Body of pancreas (tissue), 4 donors: Measurements from ENCODE around the gene GPHA2. TPM values are rescaled to one million over a fixed set of nuclear protein-coding genes. Genes with fewer than 3 reads are reported as not detected.

Experiments
- ATAC-seq: fragments of 150-250 bp; one replicate; pipeline ENCODE4 v1.9.1; 2016
- DNase-seq, 4 donors: peaks; one replicate each; pipeline ENCODE4 v3.0.0-alpha.2; 2019
- H3K27ac ChIP-seq, 4 donors: fragments of 200-600 bp; sonication (generic); 1 replicate in 3 of 4; 2 replicates in 1 of 4; pipeline versions ENCODE4 v1.5.1 to v1.6.1; 2016 to 2019; ENCODE audit warnings: mild to moderate bottlenecking in 1 of 4, mixed read lengths in 1 of 4, moderate library complexity in 1 of 4
- H3K27me3 ChIP-seq, 2 donors: fragments of 200-600 bp; sonication (generic); one replicate each; pipeline ENCODE4 v1.6.0; 2016; ENCODE audit warnings: mild to moderate bottlenecking in 1 of 2
- H3K36me3 ChIP-seq, 2 donors: fragments of 200-600 bp; sonication (generic); replicated peaks in 1 of 2; 2 replicates each; pipeline ENCODE4 v1.5.1; 2016; ENCODE audit warnings: low read depth in 2 of 2; ENCODE audit not compliant: insufficient read depth in 1 of 2
- H3K4me1 ChIP-seq: fragments of 200-600 bp; sonication (generic); one replicate; pipeline ENCODE4 v1.6.0; 2016
- H3K4me3 ChIP-seq, 2 donors: fragments of 200-600 bp; sonication (generic); 1 replicate in 1 of 2; 2 replicates in 1 of 2; pipeline ENCODE4 v1.5.1; 2016 to 2019
- H3K9me3 ChIP-seq, 3 donors: fragments of 200-600 bp; sonication (generic); 1 replicate in 2 of 3; 2 replicates in 1 of 3; pipeline ENCODE4 v1.5.1; 2016
- POLR2A ChIP-seq, 3 donors: fragments of 450-650 bp; IDR thresholded peaks; one replicate each; pipeline ENCODE4 v1.6.1; 2016; ENCODE audit warnings: antibody characterized with exemption in 3 of 3, mild to moderate bottlenecking in 2 of 3
- WGBS, 2 donors: methylation state at CpG; one replicate each; pipeline ENCODE4 v1.1.5; 2017; 5-methylcytosine and 5-hydroxymethylcytosine counted together
- intact Hi-C: fragments of 100-400 bp; cut with DNase I; formaldehyde crosslinking; loops from one replicate; pipeline ENCODE4 v1.15.1; 2023
- total RNA-seq, 2 donors: library from RNA; depleted of rRNA; stranded (reverse); fragments of >200 nt; gene quantifications; one replicate each; pipeline ENCODE4 v1.1.0, GENCODE V29; 2016
- TF ChIP-seq, protein P1 (sequence below), 7 experiments: fragments of 450-650 bp in 4 of 7; fragments of 200-600 bp in 3 of 7; sonication (generic) in 3 of 7; IDR thresholded peaks; one replicate each; pipeline ENCODE4 v1.5.1; 2016 to 2019; ENCODE audit warnings: antibody characterized with exemption in 7 of 7

GPHA2 gene
- total RNA-seq, 2 donors from 2014 or later, result 7.3 to 18.5 TPM

DNA sequence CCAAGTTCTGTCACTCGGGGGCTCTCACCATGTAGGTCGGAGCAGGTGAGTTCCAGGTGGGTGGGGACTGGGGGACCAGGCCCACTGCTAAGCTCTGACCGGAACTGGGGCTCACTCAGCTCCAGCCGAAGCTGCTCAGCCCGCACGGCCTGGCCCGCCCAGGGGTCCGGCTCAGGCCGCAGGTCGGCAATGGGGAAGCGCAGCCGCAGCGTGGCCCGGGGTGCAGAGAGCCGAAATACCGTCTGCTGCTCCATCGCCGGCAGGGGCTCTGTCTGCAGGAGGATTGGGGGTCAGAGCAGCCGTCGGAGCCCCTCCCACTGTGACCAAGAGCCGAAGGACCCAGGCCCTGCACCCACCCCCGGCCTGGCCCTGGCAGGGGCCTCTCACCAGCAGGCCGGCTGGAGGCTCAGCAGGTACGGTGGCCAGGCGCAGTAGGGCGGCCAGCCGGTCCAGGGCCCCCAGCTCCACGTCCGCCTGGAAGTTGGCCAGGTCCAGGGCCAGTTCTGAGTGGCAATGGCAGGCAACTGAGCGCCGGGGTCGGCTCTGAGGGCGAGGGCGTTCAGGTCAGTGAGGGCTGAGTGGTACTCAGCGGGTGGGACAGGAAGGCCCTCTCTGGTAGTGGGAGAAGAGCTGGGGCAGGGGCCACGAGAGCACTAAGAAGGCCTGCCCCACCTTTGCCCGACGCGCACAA, 25.9 kb downstream of the GPHA2 start:
- intact Hi-C loops, result loop anchor here (10.0 kb wide), 1 partner anchor 95 kb away; no protein-coding TSS in a partner anchor
- Histone ChIP-seq H3K27me3 (no peaks in the 10 kb centered on the region), H3K9me3 (no peaks in the 10 kb centered on the region), H3K27ac (no peak overlapping the region), H3K4me1 (no peaks in the 10 kb centered on the region), H3K36me3 (peaks cover 0 to 43% of the 10 kb centered on the region in 2 donors), H3K4me3 (no peak overlapping the region)
- no peak for ATAC-seq
- TF ChIP-seq POLR2A (IDR thresholded peaks at IDR 0.05), result no peak
- TF ChIP-seq, protein P1, sequence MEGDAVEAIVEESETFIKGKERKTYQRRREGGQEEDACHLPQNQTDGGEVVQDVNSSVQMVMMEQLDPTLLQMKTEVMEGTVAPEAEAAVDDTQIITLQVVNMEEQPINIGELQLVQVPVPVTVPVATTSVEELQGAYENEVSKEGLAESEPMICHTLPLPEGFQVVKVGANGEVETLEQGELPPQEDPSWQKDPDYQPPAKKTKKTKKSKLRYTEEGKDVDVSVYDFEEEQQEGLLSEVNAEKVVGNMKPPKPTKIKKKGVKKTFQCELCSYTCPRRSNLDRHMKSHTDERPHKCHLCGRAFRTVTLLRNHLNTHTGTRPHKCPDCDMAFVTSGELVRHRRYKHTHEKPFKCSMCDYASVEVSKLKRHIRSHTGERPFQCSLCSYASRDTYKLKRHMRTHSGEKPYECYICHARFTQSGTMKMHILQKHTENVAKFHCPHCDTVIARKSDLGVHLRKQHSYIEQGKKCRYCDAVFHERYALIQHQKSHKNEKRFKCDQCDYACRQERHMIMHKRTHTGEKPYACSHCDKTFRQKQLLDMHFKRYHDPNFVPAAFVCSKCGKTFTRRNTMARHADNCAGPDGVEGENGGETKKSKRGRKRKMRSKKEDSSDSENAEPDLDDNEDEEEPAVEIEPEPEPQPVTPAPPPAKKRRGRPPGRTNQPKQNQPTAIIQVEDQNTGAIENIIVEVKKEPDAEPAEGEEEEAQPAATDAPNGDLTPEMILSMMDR (IDR thresholded peaks at IDR 0.05), result no peak
- 91 to 96% methylated on average over 12 to 29 of the region's 39 CpGs for WGBS, 2 donors
- DNase-seq, result no peak

DNA sequence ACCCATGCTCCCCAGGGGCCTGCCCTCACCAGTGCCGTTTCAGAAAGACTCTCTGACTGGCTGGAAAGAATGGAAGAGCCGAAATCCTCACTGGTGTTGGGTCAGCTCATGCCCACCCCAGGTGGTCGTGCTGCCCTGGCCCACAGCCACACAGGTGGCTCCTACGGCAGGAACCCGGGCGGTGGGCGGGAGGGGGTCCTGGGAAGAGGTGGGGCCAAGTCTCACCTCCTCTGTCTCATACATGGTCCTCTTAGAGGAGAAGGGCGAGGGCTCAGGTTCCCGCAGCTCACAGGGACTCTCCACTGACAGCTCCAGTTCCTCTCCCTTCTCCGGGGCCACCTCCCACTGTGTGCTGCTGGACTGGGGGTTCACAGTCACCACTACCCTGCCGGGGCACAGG, 26.9 kb downstream of the GPHA2 start:
- Histone ChIP-seq H3K9me3 (no peaks in the 10 kb centered on the region), H3K4me1 (no peaks in the 10 kb centered on the region), H3K27me3 (no peaks in the 10 kb centered on the region), H3K4me3 (no peak overlapping the region), H3K36me3 (peaks cover 0 to 43% of the 10 kb centered on the region in 2 donors), H3K27ac (no peak overlapping the region)
- no peak for ATAC-seq
- DNase-seq, result no peak
- WGBS, 2 donors, result 79 to 84% methylated on average over 7 to 9 of the region's 11 CpGs
- no peak for TF ChIP-seq POLR2A (IDR thresholded peaks at IDR 0.05)
- TF ChIP-seq, protein P1 (IDR thresholded peaks at IDR 0.05), result no peak
- intact Hi-C loops, result loop anchor here (10.0 kb wide), 1 partner anchor 96 kb away; no protein-coding TSS in a partner anchor

DNA sequence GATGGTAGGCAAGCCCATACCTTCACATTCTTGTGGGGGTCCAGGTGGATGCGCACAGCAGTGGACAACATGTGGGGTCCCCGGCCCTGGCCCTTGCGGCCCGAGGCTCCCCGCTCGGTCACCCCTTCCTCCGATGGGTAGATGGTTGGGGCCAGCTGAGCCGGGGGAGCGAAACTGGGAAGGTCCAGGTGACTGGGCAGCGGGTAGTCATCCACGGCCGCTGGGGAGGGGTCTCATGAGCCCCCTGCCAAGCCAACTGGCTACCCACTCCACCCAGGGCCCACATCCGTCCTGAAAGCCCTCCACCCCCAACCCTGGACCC, 29.4 kb downstream of the GPHA2 start:
- Histone ChIP-seq H3K4me1 (no peaks in the 10 kb centered on the region), H3K9me3 (no peaks in the 10 kb centered on the region), H3K4me3 (no peak overlapping the region), H3K36me3 (peaks cover 3 to 51% of the 10 kb centered on the region in 2 donors), H3K27ac (no peak overlapping the region), H3K27me3 (no peaks in the 10 kb centered on the region)
- ATAC-seq (no peak), DNase-seq (no peak)
- TF ChIP-seq, protein P1 (IDR thresholded peaks at IDR 0.05), result no peak
- TF ChIP-seq POLR2A (IDR thresholded peaks at IDR 0.05), result no peak
- intact Hi-C loops, result loop anchor here (10.0 kb wide), 1 partner anchor 99 kb away; no protein-coding TSS in a partner anchor
- 98 to 100% methylated on average over 2 to 13 of the region's 13 CpGs for WGBS, 2 donors

DNA sequence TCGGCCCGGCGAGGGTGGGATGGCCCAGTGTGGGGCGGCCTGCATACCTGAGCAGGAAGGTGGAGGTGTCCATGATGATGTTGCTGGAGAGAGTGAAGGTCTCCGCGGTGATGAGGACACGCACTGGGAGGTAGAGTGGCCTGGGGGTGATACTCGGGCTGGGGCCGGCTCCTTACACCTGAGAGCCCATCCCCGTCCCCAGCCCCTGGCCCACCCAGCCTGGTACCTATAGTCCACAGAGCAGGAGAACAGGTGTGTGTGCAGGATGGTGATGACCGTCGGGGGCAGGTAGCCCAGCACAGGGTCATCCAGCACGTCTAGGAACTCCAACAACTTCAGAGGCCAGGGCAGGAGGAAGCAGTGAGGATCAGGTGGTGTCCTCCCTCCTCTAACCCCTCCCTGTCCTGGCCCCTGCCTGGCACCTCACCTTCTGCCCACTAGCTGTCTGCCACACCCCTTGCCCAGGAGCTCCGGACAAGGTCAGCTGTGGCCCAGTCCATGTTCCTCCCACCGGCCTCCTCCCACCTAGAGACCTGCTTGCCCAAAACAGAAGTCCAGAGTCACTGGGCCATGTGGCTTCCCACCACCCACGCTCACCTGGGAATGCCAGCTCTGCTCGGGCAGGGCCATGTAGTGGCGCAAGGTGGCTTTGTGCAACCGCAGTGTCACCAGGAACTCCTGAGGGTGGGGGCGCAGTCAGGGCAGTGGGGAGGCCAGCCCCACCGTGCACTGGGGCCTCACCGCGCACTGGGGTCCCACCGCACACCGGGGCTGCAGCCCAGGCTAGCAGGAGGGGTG, 30.0 kb downstream of the GPHA2 start:
- Histone ChIP-seq H3K9me3 (no peaks in the 10 kb centered on the region), H3K4me1 (no peaks in the 10 kb centered on the region), H3K27ac (no peak overlapping the region), H3K4me3 (no peak overlapping the region), H3K27me3 (no peaks in the 10 kb centered on the region), H3K36me3 (peaks cover 3 to 47% of the 10 kb centered on the region in 2 donors)
- TF ChIP-seq, protein P1 (IDR thresholded peaks at IDR 0.05), result no peak
- no peak for TF ChIP-seq POLR2A (IDR thresholded peaks at IDR 0.05)
- no peak for DNase-seq
- no peak for ATAC-seq
- intact Hi-C loops, result loop anchor here (10.0 kb wide), 1 partner anchor 99 kb away; no protein-coding TSS in a partner anchor
- 90 to 94% methylated on average over 6 to 25 of the region's 25 CpGs for WGBS, 2 donors
